ENCODE results near the gene KDM5A. TPM values are rescaled to one million over a fixed set of nuclear protein-coding genes. Genes with fewer than 3 reads are reported as not detected.

KDM5A gene
- total RNA-seq, 1 experiment from 2014 or later = 56.9 TPM

DNA sequence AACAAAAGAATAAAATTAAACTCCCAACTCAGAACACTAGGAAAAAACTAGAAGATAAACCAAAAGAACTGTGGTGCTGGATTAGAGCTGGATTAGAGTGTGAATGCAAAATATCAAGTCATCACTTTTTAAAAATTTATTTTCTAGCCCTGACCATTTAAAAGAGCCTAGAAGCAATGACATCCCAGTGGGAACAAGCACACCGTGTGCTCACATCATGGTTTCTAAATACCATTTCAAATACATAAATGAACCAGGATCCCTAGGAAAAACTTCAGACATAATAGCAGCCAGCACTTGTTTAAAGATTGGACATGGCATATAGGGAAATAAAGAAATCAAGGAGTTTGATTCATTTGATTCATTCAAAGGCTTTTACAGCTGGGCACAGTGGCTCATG, 30.0 kb downstream of the KDM5A start:
- peak overlapping the region in 1 of 3 experiments; percentile 27; a peak in 1 of 7 replicates for H3K27ac Mint-ChIP-seq
- Histone ChIP-seq H2BK15ac (ENCODE audit: low read depth, low read length) (no peak overlapping the region), H2BK5ac (ENCODE audit: insufficient read length, low read length) (no peak overlapping the region), H3K79me1 (ENCODE audit: insufficient read depth, low read depth, low read length, poor library complexity, severe bottlenecking) (no peaks in the 10 kb centered on the region), H3K23ac (ENCODE audit: insufficient read length, low read depth, low read length) (no peak overlapping the region), H3T11ph (ENCODE audit: low read length) (no peak overlapping the region), H3K4me1 (ENCODE audit: insufficient read depth, low read length) (no peaks in the 10 kb centered on the region), H3K4ac (ENCODE audit: low read depth, low read length) (no peak overlapping the region), H2BK120ac (ENCODE audit: low read depth, low read length, poor library complexity, severe bottlenecking) (no peak overlapping the region), H3K14ac (ENCODE audit: insufficient read depth, low read length) (no peak overlapping the region), H3K9me3 (ENCODE audit: control insufficient read depth, low read depth, low read length) (peaks cover 6% of the 10 kb centered on the region), H2BK12ac (ENCODE audit: insufficient read length, low read depth, low read length) (no peak overlapping the region), H3K56ac (ENCODE audit: insufficient read length, low read depth, low read length) (no peak overlapping the region), H3K27ac (ENCODE audit: insufficient read length, low read depth, low read length) (no peak overlapping the region), H2AFZ (ENCODE audit: low read length) (no peak overlapping the region), H4K20me1 (ENCODE audit: control insufficient read depth, insufficient read depth, insufficient read length) (no peaks in the 10 kb centered on the region), H3K9ac (ENCODE audit: extremely low read depth, insufficient read length, low read length) (no peak overlapping the region), H3K4me2 (ENCODE audit: insufficient read depth, insufficient read length, low read length) (no peak overlapping the region), H3K23me2 (ENCODE audit: insufficient read length, low read depth, low read length, poor library complexity, severe bottlenecking) (no peaks in the 10 kb centered on the region), H3K79me2 (ENCODE audit: insufficient read depth, low read length) (no peaks in the 10 kb centered on the region), H4K91ac (ENCODE audit: insufficient read length, low read depth, low read length) (no peak overlapping the region), H3K27me3 (ENCODE audit: insufficient read depth, low read length) (no peaks in the 10 kb centered on the region), H4K5ac (ENCODE audit: insufficient read length, low read depth, low read length) (no peak overlapping the region), H4K8ac (replicated peaks; ENCODE audit: insufficient read length, low read depth, low read length) (no peak overlapping the region), H2AK5ac (ENCODE audit: insufficient read length, low read length) (no peak overlapping the region), H2BK20ac (ENCODE audit: low read depth, low read length, poor library complexity, severe bottlenecking) (no peak overlapping the region), H3K18ac (ENCODE audit: insufficient read length, low read depth, low read length) (no peak overlapping the region)
- no peak for DNase-seq
- TF ChIP-seq, protein P1, sequence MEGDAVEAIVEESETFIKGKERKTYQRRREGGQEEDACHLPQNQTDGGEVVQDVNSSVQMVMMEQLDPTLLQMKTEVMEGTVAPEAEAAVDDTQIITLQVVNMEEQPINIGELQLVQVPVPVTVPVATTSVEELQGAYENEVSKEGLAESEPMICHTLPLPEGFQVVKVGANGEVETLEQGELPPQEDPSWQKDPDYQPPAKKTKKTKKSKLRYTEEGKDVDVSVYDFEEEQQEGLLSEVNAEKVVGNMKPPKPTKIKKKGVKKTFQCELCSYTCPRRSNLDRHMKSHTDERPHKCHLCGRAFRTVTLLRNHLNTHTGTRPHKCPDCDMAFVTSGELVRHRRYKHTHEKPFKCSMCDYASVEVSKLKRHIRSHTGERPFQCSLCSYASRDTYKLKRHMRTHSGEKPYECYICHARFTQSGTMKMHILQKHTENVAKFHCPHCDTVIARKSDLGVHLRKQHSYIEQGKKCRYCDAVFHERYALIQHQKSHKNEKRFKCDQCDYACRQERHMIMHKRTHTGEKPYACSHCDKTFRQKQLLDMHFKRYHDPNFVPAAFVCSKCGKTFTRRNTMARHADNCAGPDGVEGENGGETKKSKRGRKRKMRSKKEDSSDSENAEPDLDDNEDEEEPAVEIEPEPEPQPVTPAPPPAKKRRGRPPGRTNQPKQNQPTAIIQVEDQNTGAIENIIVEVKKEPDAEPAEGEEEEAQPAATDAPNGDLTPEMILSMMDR (conservative IDR thresholded peaks at IDR 0.05) = no peak
- no peaks in the 10 kb centered on the region for H3K27me3 Mint-ChIP-seq (ENCODE audit: low read depth)
- no peaks in the 10 kb centered on the region for H3K4me1 Mint-ChIP-seq
- peaks cover 57 to 81% (median 80%) of the 10 kb centered on the region in 3 experiments for H3K36me3 Mint-ChIP-seq (ENCODE audit: insufficient read depth in 1 of 3, low read depth in 3 of 3)
- H3K9me3 Mint-ChIP-seq = peaks cover 10 to 14% of the 10 kb centered on the region in 2 experiments; a peak in 4 of 5 replicates
- no CpG with 5 or more reads among the region's 1 CpG for WGBS (ENCODE audit: extremely low coverage, insufficient read length, low lambda C conversion rate)
- no peak overlapping the region for H3K4me3 Mint-ChIP-seq

Measured in H9 (cell line).